NCI-H345 treated with DMSO at 0.1 percent for 48 hours (cell line): ENCODE data around the gene XPR1.

ENCODE experiments used
- DNase-seq: peaks from one replicate; lab custom pipeline; 2025; ENCODE audit not compliant: unreplicated experiment; lab: John Stamatoyannopoulos, UW

The XPR1 gene

GRCh38 chr1:180909462-180909976, 277.7 kb downstream of the XPR1 start:
- no peak for DNase-seq

- no peak for DNase-seq
Observed at GRCh38 chr1:180911640-180912191, 279.9 kb downstream of the XPR1 start.

- DNase-seq, result no peak
Observed at GRCh38 chr1:180912211-180912800, 280.5 kb downstream of the XPR1 start.

GRCh38 chr1:180912801-180913565, 281.2 kb downstream of the XPR1 start, which contains the start of gene KIAA1614:
KIAA1614 (plus strand) TSS chr1:180912897; CDS start chr1:180913244, 347 bp downstream.
- DNase-seq, result no peak

- no peak for DNase-seq
Observed at GRCh38 chr1:180915426-180915965, 283.7 kb downstream of the XPR1 start.

- no peak for DNase-seq
Observed at GRCh38 chr1:180916012-180916770, 284.4 kb downstream of the XPR1 start.

GRCh38 chr1:180916771-180917170, 284.9 kb downstream of the XPR1 start:
- no peak for DNase-seq

GRCh38 chr1:180917306-180918065, 285.7 kb downstream of the XPR1 start:
- DNase-seq, result no peak

GRCh38 chr1:180918519-180918918, 286.7 kb downstream of the XPR1 start:
- DNase-seq, result no peak

GRCh38 chr1:180919183-180919700, 287.4 kb downstream of the XPR1 start:
- DNase-seq, result no peak

GRCh38 chr1:180920193-180920592, 288.4 kb downstream of the XPR1 start:
- DNase-seq, result no peak

- no peak for DNase-seq
Observed at GRCh38 chr1:180920702-180921101, 288.9 kb downstream of the XPR1 start.

- no peak for DNase-seq
Observed at GRCh38 chr1:180921386-180921785, 289.6 kb downstream of the XPR1 start.

GRCh38 chr1:180921891-180922630, 290.2 kb downstream of the XPR1 start:
- no peak for DNase-seq

GRCh38 chr1:180922631-180923015, 290.8 kb downstream of the XPR1 start:
- no peak for DNase-seq

GRCh38 chr1:180923021-180923841, 291.4 kb downstream of the XPR1 start:
- DNase-seq, result no peak

- no peak for DNase-seq
Observed at GRCh38 chr1:180923887-180924286, 292.1 kb downstream of the XPR1 start.

- no peak for DNase-seq
Observed at GRCh38 chr1:180924939-180925338, 293.1 kb downstream of the XPR1 start.
